WTC11 (cell line): Measurements from ENCODE around the gene SLC17A5. TPM values are rescaled to one million over a fixed set of nuclear protein-coding genes. Genes with fewer than 3 reads are reported as not detected.

Experiments used
- ATAC-seq: fragments of 200-7000 bp; cut with Tn5 transposase; 2 replicates; pipeline ENCODE4 v1.10.0; 2021; ENCODE audit warnings: mild to moderate bottlenecking, moderate library complexity
- CTCF ChIA-PET: fragments of 300-600 bp; sonication (Branson Sonifier 250); formaldehyde crosslinking; loops from one replicate; lab custom pipeline; 2021; ENCODE audit warnings: antibody characterized with exemption; lab: Charles Lee
- POLR2A ChIA-PET: fragments of 350-600 bp; sonication (Branson Sonifier 250); formaldehyde crosslinking; loops from one replicate; lab custom pipeline; 2021; ENCODE audit warnings: antibody characterized with exemption; lab: Charles Lee
- DNase-seq: peaks from one replicate; pipeline ENCODE4 v3.0.0; 2021; ENCODE audit warnings: low spot score
- H3K27ac Mint-ChIP-seq: 2 replicates; pipeline ENCODE4 v1.8.0; 2021; ENCODE audit warnings: mixed read lengths
- H3K27me3 Mint-ChIP-seq: 2 replicates; pipeline ENCODE4 v1.8.0; 2021; ENCODE audit warnings: low read depth, mild to moderate bottlenecking, moderate library complexity, mixed read lengths
- H3K36me3 Mint-ChIP-seq: 2 replicates; pipeline ENCODE4 v1.8.0; 2021; ENCODE audit warnings: mixed read lengths
- H3K4me1 Mint-ChIP-seq: 2 replicates; pipeline ENCODE4 v1.8.0; 2022; ENCODE audit warnings: mixed read lengths
- H3K4me3 Mint-ChIP-seq: 2 replicates; pipeline ENCODE4 v1.8.0; 2021; ENCODE audit warnings: mild to moderate bottlenecking, moderate library complexity, mixed read lengths
- H3K9me3 Mint-ChIP-seq: 2 replicates; pipeline ENCODE4 v1.8.0; 2021; ENCODE audit warnings: mixed read lengths
- AFF4 ChIP-seq: sonication (generic); formaldehyde crosslinking; IDR thresholded peaks from 2 replicates; pipeline ENCODE4 v1.8.1; 2023; ENCODE audit warnings: mild to moderate bottlenecking, missing genetic modification reagents, borderline replicate concordance
- AR ChIP-seq: fragments of 250-450 bp; sonication (Bioruptor Pico); IDR thresholded peaks from 2 replicates; pipeline ENCODE4 v1.9.0; 2021; ENCODE audit warnings: mild to moderate bottlenecking
- ATF3 ChIP-seq: sonication (generic); formaldehyde crosslinking; conservative IDR thresholded peaks from 2 replicates; pipeline ENCODE4 v1.8.1; 2022; ENCODE audit warnings: mild to moderate bottlenecking, missing genetic modification reagents
- ETV6 ChIP-seq: sonication (generic); formaldehyde crosslinking; IDR thresholded peaks from 2 replicates; pipeline ENCODE4 v1.8.1; 2022; ENCODE audit warnings: mild to moderate bottlenecking, missing genetic modification reagents
- FOXP4 ChIP-seq: sonication (generic); formaldehyde crosslinking; IDR thresholded peaks from 2 replicates; pipeline ENCODE4 v1.8.0; 2022; ENCODE audit warnings: mild to moderate bottlenecking, missing genetic modification reagents
- IRF1 ChIP-seq: sonication (generic); formaldehyde crosslinking; IDR thresholded peaks from 2 replicates; pipeline ENCODE4 v1.8.0; 2023; ENCODE audit warnings: missing genetic modification reagents
- NR1H2 ChIP-seq: sonication (generic); formaldehyde crosslinking; IDR thresholded peaks from 2 replicates; pipeline ENCODE4 v1.9.0; 2021; ENCODE audit warnings: mild to moderate bottlenecking, moderate library complexity, missing genetic modification reagents
- RORB ChIP-seq: fragments of 250-450 bp; sonication (Bioruptor Pico); IDR thresholded peaks from 2 replicates; pipeline ENCODE4 v1.9.0; 2021; ENCODE audit warnings: mild to moderate bottlenecking
- SMAD3 ChIP-seq: sonication (generic); formaldehyde crosslinking; IDR thresholded peaks from 2 replicates; pipeline ENCODE4 v1.8.0; 2022; ENCODE audit warnings: missing genetic modification reagents, mild to moderate bottlenecking, borderline replicate concordance
- SMAD4 ChIP-seq: sonication (generic); formaldehyde crosslinking; IDR thresholded peaks from 2 replicates; pipeline ENCODE4 v1.8.0; 2022; ENCODE audit warnings: mild to moderate bottlenecking, missing genetic modification reagents
- SP1 ChIP-seq: sonication (generic); formaldehyde crosslinking; conservative IDR thresholded peaks from 2 replicates; pipeline ENCODE4 v1.8.1; 2022; ENCODE audit warnings: missing genetic modification reagents
- TP53 ChIP-seq: sonication (generic); formaldehyde crosslinking; IDR thresholded peaks from 2 replicates; pipeline ENCODE4 v1.8.1; 2023; ENCODE audit warnings: mild to moderate bottlenecking, missing genetic modification reagents
- USF1 ChIP-seq: sonication (generic); formaldehyde crosslinking; IDR thresholded peaks from 2 replicates; pipeline ENCODE4 v1.8.0; 2022; ENCODE audit warnings: mild to moderate bottlenecking, missing genetic modification reagents
- ZNF232 ChIP-seq: sonication (generic); formaldehyde crosslinking; IDR thresholded peaks from 2 replicates; pipeline ENCODE4 v1.8.0; 2022; ENCODE audit warnings: mild to moderate bottlenecking, missing genetic modification reagents
- ZNF281 ChIP-seq: sonication (generic); formaldehyde crosslinking; IDR thresholded peaks from 2 replicates; pipeline ENCODE4 v1.8.0; 2023; ENCODE audit warnings: mild to moderate bottlenecking, missing genetic modification reagents
- ZNF532 ChIP-seq: fragments of 250-450 bp; sonication (Bioruptor Pico); IDR thresholded peaks from 2 replicates; pipeline ENCODE4 v1.9.0; 2021; ENCODE audit warnings: mild to moderate bottlenecking, borderline replicate concordance
- total RNA-seq: library from RNA; stranded (reverse); gene quantifications from 3 replicates; pipeline ENCODE4 v1.2.3, GENCODE V29; 2021

The SLC17A5 gene
- total RNA-seq, 1 experiment from 2014 or later: 9.3 TPM

- POLR2A ChIA-PET: no interaction called here
- CTCF ChIA-PET: no interaction called here
- H3K27ac Mint-ChIP-seq: no peak overlapping the region
These were observed 49.3 kb downstream of the SLC17A5 start for GRCh38 chr6:73604461-73604860.

More at GRCh38 chr6:73604461-73604860, 49.3 kb downstream of the SLC17A5 start:
- Mint-ChIP-seq H3K36me3 (peaks cover 24% of the 10 kb centered on the region), H3K4me1 (peaks cover 1% of the 10 kb centered on the region), H3K4me3 (no peak overlapping the region), H3K9me3 (0 out of 2 replicates have a peak, but pooled peaks cover 3% of the 10 kb centered on the region), H3K27me3 (no peaks in the 10 kb centered on the region)
- no peak for TF ChIP-seq SMAD3 (CRISPR knock-in tag)
- TF ChIP-seq FOXP4 (CRISPR knock-in tag): no peak
- no peak for TF ChIP-seq AR (CRISPR knock-in tag)
- TF ChIP-seq ETV6 (CRISPR knock-in tag): no peak
- TF ChIP-seq ATF3 (CRISPR knock-in tag): no peak
- no peak for TF ChIP-seq SMAD4 (CRISPR knock-in tag)
- TF ChIP-seq IRF1 (CRISPR knock-in tag): no peak
- TF ChIP-seq ZNF281: no peak
- no peak for TF ChIP-seq TP53 (CRISPR knock-in tag)
- TF ChIP-seq AFF4 (CRISPR knock-in tag): no peak
- no peak for TF ChIP-seq USF1 (CRISPR knock-in tag)
- no peak for TF ChIP-seq ZNF532
- no peak for TF ChIP-seq SP1 (CRISPR knock-in tag)
- TF ChIP-seq RORB (CRISPR knock-in tag): no peak
- TF ChIP-seq NR1H2 (CRISPR knock-in tag): no peak
- no peak for TF ChIP-seq ZNF232
- DNase-seq: no peak
- no peak for ATAC-seq
